GM12874 (cell line): ENCODE results near the gene MAT1A.

Experiments
- TF ChIP-seq, protein P1 (sequence below): IDR thresholded peaks from 2 replicates; pipeline ENCODE4 v1.5.1; 2011; ENCODE audit warnings: low read depth, mild to moderate bottlenecking, control low read depth, low read length, moderate library complexity; ENCODE audit not compliant: insufficient read depth

The MAT1A gene

GRCh38 chr10:80261316-80262030, 28.0 kb downstream of the MAT1A start:
- TF ChIP-seq, protein P1, sequence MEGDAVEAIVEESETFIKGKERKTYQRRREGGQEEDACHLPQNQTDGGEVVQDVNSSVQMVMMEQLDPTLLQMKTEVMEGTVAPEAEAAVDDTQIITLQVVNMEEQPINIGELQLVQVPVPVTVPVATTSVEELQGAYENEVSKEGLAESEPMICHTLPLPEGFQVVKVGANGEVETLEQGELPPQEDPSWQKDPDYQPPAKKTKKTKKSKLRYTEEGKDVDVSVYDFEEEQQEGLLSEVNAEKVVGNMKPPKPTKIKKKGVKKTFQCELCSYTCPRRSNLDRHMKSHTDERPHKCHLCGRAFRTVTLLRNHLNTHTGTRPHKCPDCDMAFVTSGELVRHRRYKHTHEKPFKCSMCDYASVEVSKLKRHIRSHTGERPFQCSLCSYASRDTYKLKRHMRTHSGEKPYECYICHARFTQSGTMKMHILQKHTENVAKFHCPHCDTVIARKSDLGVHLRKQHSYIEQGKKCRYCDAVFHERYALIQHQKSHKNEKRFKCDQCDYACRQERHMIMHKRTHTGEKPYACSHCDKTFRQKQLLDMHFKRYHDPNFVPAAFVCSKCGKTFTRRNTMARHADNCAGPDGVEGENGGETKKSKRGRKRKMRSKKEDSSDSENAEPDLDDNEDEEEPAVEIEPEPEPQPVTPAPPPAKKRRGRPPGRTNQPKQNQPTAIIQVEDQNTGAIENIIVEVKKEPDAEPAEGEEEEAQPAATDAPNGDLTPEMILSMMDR, result no peak

DNA sequence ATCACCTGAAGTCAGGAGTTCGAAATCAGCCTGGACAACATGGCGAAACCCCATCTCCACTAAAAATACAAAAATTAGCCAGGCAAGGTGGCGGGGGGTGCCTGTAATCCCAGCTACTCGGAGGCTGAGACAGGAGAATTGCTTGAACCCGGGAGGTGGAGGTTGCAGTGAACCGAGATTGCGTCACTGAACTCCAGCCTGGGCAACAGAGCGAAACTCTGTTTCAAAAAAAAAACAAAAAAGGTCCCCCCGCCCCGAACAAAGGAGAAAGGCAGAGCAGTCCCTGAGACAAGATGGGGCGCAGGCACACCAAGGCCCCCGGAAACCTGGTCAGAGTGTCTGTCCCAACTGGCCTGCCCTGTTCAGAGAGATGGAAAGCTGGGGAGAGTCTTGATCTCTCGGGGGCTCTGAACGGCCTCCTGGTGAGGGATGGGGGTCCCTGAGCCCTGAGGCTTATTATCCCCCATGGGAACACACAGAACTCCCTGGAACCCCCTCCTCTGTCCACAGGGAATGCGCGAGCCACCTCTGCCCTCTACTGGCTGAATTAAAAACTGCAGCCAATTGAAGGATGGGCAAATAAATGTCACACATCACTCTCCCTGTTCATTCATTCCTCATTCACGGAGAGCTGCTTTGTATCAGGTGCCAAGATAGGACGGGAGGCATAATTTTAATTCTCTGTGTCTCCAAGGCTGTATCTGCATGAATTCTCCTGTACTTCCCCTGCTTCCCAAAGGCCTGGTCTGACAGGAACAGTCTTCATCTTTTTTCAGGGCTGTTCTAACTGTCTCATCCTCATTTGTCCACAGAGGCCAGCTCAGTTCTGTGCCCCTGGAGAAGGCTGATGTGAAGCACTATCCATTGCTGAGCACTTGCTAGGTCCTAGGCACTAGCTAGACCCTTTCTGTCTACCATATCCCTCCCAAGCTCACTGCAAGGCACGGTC, 28.9 kb downstream of the MAT1A start:
- TF ChIP-seq, protein P1, result peak; percentile 84

- TF ChIP-seq, protein P1, result no peak
Measured at GRCh38 chr10:80259405-80259871, 30.0 kb downstream of the MAT1A start.

DNA sequence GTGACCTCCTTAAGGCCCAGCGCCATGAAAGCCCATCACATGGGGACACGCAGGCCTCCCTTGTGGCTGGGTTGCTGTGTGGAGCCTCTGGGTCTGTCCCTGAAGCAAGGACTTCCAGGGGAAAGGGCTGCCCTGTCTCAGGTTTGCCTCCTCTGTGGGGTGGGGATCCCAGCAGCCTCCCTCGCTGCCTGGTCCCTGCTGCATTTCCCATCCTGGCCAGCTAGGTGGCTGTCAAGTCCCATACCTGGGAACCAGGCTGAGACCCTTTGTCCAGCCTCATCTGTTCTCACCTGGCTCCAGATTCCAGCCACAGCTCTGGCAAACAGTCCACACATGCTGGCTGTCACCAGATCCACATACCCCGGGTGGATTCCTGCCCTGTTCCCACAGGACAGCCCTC, 32.7 kb downstream of the MAT1A start:
- TF ChIP-seq, protein P1, result peak; percentile 41

GRCh38 chr10:80253266-80253962, 36.0 kb downstream of the MAT1A start:
- TF ChIP-seq, protein P1, result no peak

- TF ChIP-seq, protein P1, result no peak
Measured at GRCh38 chr10:80252296-80252887, 37.1 kb downstream of the MAT1A start.
